Activated CD4-positive, CD25-positive, alpha-beta regulatory T cell treated with anti-CD3 and anti-CD28 coated beads, Interleukin-2, amount 50 U/mL, for 24 hours (primary cell): ENCODE data around the gene TMEM127.
"Not testable (repeated sequence)": the region's sequence is repeated elsewhere in the genome, so short reads cannot be mapped to it uniquely, and the experiment has no call there.

Source experiments
- ATAC-seq, 2 donors: fragments of 150-1000 bp; cut with Tn5 transposase; one replicate each; pipeline ENCODE4 v1.10.0; 2021; ENCODE audit warnings: mild to moderate bottlenecking in 1 of 2, moderate library complexity in 1 of 2

TMEM127 gene

GRCh38 chr2:96262306-96262705 is 3.5 kb downstream of the TMEM127 start:
- ATAC-seq, result no peak

GRCh38 chr2:96261328-96262003 is 4.3 kb downstream of the TMEM127 start:
- ATAC-seq, result no peak

DNA sequence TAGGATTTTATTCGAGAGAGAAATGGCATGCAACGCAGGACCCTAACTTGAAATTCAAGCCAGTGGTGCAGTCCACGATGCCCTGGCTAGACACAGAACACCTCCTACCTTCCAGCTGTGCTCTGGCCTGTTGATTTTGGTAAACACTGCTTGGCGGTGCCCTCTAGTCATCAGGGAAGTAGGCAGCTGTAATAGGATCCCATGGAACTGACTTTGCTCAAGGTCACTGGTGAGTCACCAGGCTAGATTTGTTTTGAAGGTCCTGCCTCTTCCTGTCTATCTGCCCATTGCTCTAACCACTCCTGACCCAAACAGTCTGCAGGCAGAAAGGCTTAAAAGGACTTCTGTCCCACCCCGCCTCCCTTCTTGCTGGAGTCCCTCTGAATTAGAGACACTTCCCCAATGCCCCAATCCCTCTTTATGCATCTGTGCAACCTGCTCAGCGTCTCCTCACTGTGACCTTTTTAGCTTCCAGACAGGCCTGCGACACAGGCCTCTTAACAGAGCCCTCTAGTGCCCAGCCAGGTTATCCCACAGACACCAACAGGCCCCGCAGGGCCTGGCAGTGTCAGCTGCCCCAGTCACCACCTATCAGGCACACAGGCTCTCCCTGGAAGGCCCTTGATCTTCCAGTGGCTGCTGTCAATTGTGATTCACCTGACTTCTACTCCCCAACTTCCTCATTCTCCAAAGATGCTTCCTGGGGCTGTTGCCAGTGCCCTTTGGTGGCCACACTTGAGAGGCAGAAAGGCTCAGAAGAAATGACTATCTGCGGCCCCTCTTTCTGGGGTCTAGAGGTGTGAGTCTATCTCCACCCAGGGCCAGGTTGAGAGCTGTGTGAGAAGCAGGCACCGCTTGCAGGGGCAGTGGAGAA is 5.2 kb downstream of the TMEM127 start:
- peak; percentile 32 to 39 for ATAC-seq

- no peak for ATAC-seq
Observed at GRCh38 chr2:96259497-96259921, 6.3 kb downstream of the TMEM127 start.

- no peak for ATAC-seq
Observed at GRCh38 chr2:96258166-96259022, 7.4 kb downstream of the TMEM127 start.

- ATAC-seq, result not testable (repeated sequence)
Observed at GRCh38 chr2:96257744-96258143, 8.1 kb downstream of the TMEM127 start.

DNA sequence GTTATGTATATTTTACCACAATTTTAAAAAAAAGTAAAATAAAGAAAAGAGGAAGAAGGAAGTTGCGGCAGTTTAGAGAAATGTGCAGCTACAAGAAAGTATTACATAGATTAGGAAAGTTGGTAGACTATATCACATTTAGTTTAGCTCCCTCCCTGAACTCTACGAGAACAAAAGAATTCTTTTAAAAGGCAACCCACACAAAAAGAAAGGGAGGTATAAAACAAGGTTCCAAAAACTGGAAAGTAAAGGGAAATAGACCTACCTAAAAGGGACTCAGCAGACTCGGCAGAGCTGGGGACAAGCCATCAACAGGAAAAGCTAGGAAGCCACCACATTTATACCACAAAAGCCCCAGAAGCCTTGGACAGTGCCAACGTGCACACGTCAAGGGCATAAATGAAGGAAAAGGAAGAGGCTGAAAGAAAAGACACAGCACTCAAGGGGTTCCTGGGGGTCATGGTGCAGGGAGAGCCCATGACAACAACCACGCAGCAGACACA is 9.1 kb downstream of the TMEM127 start:
- ATAC-seq, result no peak

- ATAC-seq, result no peak
Observed at GRCh38 chr2:96254571-96254970, 11.2 kb downstream of the TMEM127 start.

DNA sequence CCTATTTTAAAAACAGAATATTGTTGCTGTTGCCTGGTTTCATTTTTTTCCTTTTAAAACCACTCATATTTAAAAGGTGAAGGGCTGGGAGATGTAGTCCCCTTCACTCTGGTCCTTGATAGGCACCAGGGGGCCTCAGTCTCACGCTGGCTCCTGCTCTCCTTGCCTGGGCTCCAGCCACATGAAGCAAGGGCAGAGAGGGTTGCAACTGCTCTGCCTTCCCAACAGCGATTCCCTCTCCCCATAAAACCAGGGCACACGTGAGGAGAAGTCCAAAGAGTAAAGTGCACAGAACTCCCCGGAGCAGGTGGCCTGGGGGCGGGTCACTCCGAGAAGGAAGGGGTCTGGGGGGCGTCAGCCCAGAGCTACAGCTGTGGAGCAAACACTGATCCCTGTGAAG is 12.8 kb downstream of the TMEM127 start:
- no peak for ATAC-seq

GRCh38 chr2:96252526-96252925 is 13.3 kb downstream of the TMEM127 start:
- no peak for ATAC-seq

DNA sequence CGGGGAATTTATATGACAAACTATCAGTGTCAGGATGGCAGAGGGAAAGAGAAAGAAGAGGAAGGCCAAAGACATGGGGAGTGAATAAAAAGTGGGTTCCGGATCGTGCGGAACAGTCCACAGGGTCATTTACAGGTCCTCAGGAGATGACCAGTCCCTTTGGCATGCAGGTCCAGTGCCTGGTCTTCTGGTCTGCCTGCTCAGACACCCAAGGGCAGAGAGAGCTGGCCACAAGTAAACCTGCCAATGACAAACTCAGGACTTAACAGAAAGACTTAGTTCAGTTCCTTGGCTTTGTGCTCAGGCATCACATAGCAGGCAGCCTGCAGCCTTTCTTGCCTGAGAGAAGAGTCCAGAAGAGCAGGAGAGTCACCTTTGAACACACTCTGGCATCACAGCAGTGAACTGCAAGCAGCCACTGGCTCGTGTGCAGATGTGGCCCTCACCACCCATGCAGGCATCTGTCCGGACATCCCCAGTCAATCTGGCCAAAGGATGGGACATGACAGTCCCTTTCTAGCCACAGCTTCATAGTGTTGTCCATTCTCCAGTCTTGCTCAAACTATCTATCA is 14.0 kb downstream of the TMEM127 start:
- no peak for ATAC-seq

DNA sequence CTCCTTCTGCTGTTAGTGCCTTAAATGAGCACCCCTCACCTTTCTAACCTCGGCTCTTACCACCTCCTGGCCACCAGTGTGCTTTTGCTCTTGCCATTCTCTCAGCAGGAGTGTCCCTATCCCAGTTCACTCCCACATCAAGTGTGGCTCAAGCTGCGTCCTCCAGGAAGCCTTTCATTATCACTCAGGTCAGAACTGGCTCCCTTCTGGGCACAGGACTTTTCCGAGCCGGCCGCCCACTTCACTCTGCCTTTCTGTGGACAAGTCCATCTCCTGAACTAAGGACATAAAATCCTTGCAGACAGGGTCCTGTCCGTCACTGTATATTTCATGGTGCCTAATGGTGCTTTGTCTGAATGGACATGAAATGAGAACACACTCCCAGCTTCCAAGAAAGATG is 15.6 kb downstream of the TMEM127 start:
- ATAC-seq, result no peak

DNA sequence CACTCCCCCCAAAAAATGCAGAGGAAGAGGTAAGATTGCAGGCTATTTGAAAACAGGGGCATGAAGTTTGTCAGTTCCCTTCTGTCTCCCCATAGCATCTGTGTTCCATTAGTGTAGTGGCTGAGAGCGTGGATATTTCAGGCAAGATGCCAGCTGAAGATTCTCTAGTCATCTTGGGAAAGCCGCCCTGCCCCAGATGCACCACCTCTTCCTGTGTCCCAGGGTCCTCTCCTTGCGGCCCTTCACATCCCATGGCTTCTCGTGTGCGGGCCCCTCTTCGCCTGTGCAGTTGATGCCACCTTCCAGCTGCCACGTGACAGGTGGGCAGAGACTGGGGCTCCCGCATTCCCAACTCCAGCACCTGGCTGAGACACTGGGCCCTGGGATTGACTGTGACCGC is 16.1 kb downstream of the TMEM127 start:
- ATAC-seq, result no peak

DNA sequence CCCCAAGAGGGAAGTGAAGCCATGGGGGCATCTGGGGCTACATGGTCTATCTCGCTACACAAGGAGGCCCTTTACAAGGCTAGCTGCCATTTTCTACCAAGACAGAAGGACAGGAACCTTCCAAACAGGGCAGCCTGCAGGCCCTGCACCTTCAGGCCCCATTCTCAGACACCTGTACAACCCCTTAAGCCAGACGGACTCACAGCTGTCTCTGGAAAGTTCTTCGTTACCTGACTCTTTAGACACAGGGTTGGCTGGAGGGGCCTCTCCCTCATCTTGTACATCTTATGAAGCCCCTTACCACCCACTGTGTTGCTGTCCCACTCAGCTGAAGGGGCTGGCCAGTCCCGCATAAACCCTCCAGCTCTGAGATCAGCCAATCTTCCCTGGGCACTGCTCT is 17.2 kb downstream of the TMEM127 start:
- ATAC-seq, result no peak

DNA sequence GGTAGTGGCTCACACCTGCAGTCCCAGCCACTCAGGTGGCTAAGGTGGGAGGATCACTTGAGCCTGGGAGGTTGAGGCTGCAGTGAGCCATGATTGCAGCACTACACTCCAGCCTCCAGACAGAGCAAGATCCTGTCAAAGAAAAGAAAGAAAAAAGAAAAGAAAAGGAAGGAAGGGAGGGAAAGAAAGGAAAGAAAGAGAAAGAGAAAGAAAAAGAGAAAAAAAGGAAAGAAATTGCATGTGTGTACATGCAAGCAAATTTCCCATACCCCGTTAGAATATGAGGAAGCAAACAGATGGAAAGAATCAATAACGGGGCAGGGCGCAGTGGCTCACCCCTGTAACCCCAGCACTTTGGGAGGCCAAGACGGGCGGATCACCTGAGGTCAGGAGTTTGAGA is 17.9 kb downstream of the TMEM127 start:
- no peak for ATAC-seq

GRCh38 chr2:96247009-96247408 is 18.8 kb downstream of the TMEM127 start:
- no peak for ATAC-seq

- no peak for ATAC-seq
Observed at GRCh38 chr2:96245609-96246390, 20.0 kb downstream of the TMEM127 start.

DNA sequence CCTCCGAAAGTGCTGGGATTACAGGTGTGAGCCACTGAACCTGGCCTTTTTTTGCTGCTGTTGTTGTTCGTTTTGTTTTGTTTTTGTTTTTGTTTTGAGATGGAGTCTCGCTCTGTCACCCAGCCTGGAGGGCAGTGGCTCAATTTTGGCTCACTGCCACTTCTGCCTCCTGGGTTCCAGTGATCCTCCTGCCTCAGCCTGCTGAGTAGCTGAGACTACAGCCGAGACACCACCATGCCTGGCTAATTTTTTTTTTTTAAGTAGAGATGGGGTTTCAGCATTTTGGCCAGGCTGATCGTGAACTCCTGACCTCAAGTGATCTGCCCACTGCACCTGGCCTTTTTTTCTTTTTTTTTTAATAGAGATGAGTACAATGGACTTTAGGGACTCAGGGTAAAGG is 22.0 kb downstream of the TMEM127 start:
- no peak for ATAC-seq

DNA sequence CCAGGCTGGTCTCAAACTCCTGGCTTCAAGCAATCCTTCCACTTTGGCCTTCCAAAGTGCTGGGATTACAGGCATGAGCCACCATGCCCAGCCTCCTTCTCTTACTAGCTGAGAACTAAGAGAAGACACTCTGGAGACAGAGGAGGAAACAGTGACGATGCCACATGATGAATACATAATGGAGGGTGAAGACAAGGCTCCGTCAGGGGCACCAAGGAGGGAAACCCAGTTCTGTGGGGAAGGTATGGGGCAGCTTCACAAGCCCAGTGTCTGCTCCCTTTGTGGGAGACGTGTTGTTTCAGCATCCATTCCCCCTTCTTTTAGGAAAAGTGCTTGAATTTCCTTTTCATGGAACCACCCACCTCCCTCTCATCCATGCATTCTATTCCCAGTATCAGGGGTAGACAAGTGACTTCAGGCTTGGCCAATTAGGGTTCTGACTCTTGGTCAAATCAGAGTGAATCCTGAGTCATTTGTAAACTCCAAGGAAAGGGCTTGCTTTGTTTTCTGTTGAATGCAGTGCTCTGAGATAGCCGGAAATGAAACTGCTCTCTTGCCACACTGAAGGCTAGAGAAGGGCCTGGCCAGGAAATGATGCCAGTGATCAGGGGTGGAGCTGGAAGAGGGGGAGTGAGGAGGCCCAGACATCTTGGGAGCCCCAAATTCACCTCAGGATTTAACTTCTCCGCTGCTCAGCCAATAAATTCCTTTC is 23.7 kb downstream of the TMEM127 start:
- ATAC-seq, result peak; percentile 88 to 89

- ATAC-seq, result no peak
Observed at GRCh38 chr2:96241227-96241626, 24.6 kb downstream of the TMEM127 start.
